Stimulated activated CD4-positive, alpha-beta T cell treated with anti-CD3 and anti-CD28 coated beads, Interleukin-4, amount 100 ng/mL, for 48 hours (primary cell): ENCODE measurements around the gene ASAP3.

Experiments used
- DNase-seq, 2 donors: peaks; one replicate each; pipeline ENCODE4 v3.0.0-alpha.2; 2020; ENCODE audit warnings: low read depth in 2 of 2

ASAP3 gene

GRCh38 chr1:23477359-23478144 is 6.4 kb downstream of the ASAP3 start:
- DNase-seq, result no peak

- no peak for DNase-seq
Measured at GRCh38 chr1:23475641-23476040, 8.3 kb downstream of the ASAP3 start.

GRCh38 chr1:23475134-23475628 is 8.8 kb downstream of the ASAP3 start:
- DNase-seq, result no peak

- no peak for DNase-seq
Measured at GRCh38 chr1:23473037-23473800, 10.8 kb downstream of the ASAP3 start.

- no peak for DNase-seq
Measured at GRCh38 chr1:23472351-23473036, 11.5 kb downstream of the ASAP3 start.

GRCh38 chr1:23471473-23472075 is 12.4 kb downstream of the ASAP3 start:
- DNase-seq, result no peak

GRCh38 chr1:23470282-23471070 is 13.5 kb downstream of the ASAP3 start:
- no peak for DNase-seq

- DNase-seq, result no peak
Measured at GRCh38 chr1:23469372-23469982, 14.5 kb downstream of the ASAP3 start.

- no peak for DNase-seq
Measured at GRCh38 chr1:23466423-23466989, 17.5 kb downstream of the ASAP3 start.

GRCh38 chr1:23463286-23463685 is 20.7 kb downstream of the ASAP3 start:
- DNase-seq, result no peak

GRCh38 chr1:23462766-23463165 is 21.2 kb downstream of the ASAP3 start:
- DNase-seq, result no peak

- DNase-seq, result no peak
Measured at GRCh38 chr1:23461050-23461449, 22.9 kb downstream of the ASAP3 start.

GRCh38 chr1:23460519-23460918 is 23.5 kb downstream of the ASAP3 start:
- DNase-seq, result no peak

- DNase-seq, result no peak
Measured at GRCh38 chr1:23459338-23459757, 24.6 kb downstream of the ASAP3 start.

- DNase-seq, result no peak
Measured at GRCh38 chr1:23456226-23456625, 27.8 kb downstream of the ASAP3 start.

GRCh38 chr1:23453455-23454000 is 30.5 kb downstream of the ASAP3 start:
- no peak for DNase-seq

GRCh38 chr1:23452011-23452411 is 32.0 kb downstream of the ASAP3 start:
- DNase-seq, result no peak

GRCh38 chr1:23451441-23451840 is 32.5 kb downstream of the ASAP3 start:
- DNase-seq, result no peak

- no peak for DNase-seq
Measured at GRCh38 chr1:23450894-23451293, 33.1 kb downstream of the ASAP3 start.

- DNase-seq, result no peak
Measured at GRCh38 chr1:23449958-23450357, 34.0 kb downstream of the ASAP3 start.
